ENCODE measurements around the gene NFKBIE. TPM values are rescaled to one million over a fixed set of nuclear protein-coding genes. Genes with fewer than 3 reads are reported as not detected.

The NFKBIE gene
- total RNA-seq, 1 experiment from 2014 or later = 7.4 TPM

GRCh38 chr6:44234101-44235025 lies 31.0 kb downstream of the NFKBIE start:
- POLR2A ChIA-PET (ENCODE audit: unreplicated experiment) = no interaction called here
- intact Hi-C loops (cut with micrococcal nuclease) = loop anchor here (1.0 to 5.0 kb wide), 3 partner anchors 62 to 137 kb away; no protein-coding TSS in a partner anchor

GRCh38 chr6:44233567-44234100 lies 31.7 kb downstream of the NFKBIE start:
- H3K27ac ChIP-seq (ENCODE audit: low read length) = no peak overlapping the region

More at GRCh38 chr6:44234101-44235025, 31.0 kb downstream of the NFKBIE start:
- CTCF ChIA-PET = interaction anchor here (0.6 to 1.2 kb wide), 3 partner anchors 10 to 145 kb away, joined by 3 to 9 read pairs (median 5); no protein-coding TSS in a partner anchor
- Histone ChIP-seq H3K4me2 (ENCODE audit: low read length) (no peak overlapping the region), H3K9me3 (ENCODE audit: low read length) (no peaks in the 10 kb centered on the region), H3K27me3 (ENCODE audit: low read length) (no peaks in the 10 kb centered on the region), H3K36me3 (ENCODE audit: low read depth, low read length) (peaks cover 17% of the 10 kb centered on the region), H3F3A (ENCODE audit: low read length, unreplicated experiment) (peaks cover 3% of the 10 kb centered on the region), H3K79me2 (ENCODE audit: low read length) (no peaks in the 10 kb centered on the region), H2AFZ (ENCODE audit: low read length) (no peak overlapping the region), H3K9me2 (replicated peaks; ENCODE audit: low read length) (no peaks in the 10 kb centered on the region), H3K27ac (ENCODE audit: low read length) (no peak overlapping the region), H3K9ac (ENCODE audit: low read length) (no peak overlapping the region), H3K4me3 (ENCODE audit: low read length) (no peak overlapping the region), H4K20me1 (ENCODE audit: low read length) (no peaks in the 10 kb centered on the region), H3K4me1 (ENCODE audit: insufficient read depth, low read length) (peaks cover 38% of the 10 kb centered on the region)
- ATAC-seq (0 out of 2 replicates have a peak, but pooled peaks have one; percentile 1), DNase-seq (peak; percentile 60)
- TF ChIP-seq EZH2 (IDR thresholded peaks at IDR 0.05; ENCODE audit: low read length, unreplicated experiment) (no peak), CTCF (conservative IDR thresholded peaks at IDR 0.05; ENCODE audit: low read depth, low read length) (peak; percentile 82)
- no TSS peak for BruUV-seq (replicated peaks)

More at GRCh38 chr6:44233567-44234100, 31.7 kb downstream of the NFKBIE start:
- ChIA-PET POLR2A (ENCODE audit: unreplicated experiment) (no interaction called here), CTCF (interaction anchor here (0.6 to 1.2 kb wide), 2 partner anchors 9 to 146 kb away, joined by 3 to 5 read pairs; no protein-coding TSS in a partner anchor)
- Histone ChIP-seq H3K4me2 (ENCODE audit: low read length) (no peak overlapping the region), H4K20me1 (ENCODE audit: low read length) (no peaks in the 10 kb centered on the region), H3K9me2 (replicated peaks; ENCODE audit: low read length) (no peaks in the 10 kb centered on the region), H3K4me3 (ENCODE audit: low read length) (no peak overlapping the region), H3K36me3 (ENCODE audit: low read depth, low read length) (peaks cover 17% of the 10 kb centered on the region), H3F3A (ENCODE audit: low read length, unreplicated experiment) (no peaks in the 10 kb centered on the region), H3K79me2 (ENCODE audit: low read length) (no peaks in the 10 kb centered on the region), H3K4me1 (ENCODE audit: insufficient read depth, low read length) (peaks cover 31% of the 10 kb centered on the region), H3K9me3 (ENCODE audit: low read length) (no peaks in the 10 kb centered on the region), H2AFZ (ENCODE audit: low read length) (no peak overlapping the region), H3K27me3 (ENCODE audit: low read length) (no peaks in the 10 kb centered on the region), H3K9ac (ENCODE audit: low read length) (no peak overlapping the region)
- intact Hi-C loops (cut with micrococcal nuclease) = loop anchor here (1.0 kb wide), 1 partner anchor 61 kb away; no protein-coding TSS in a partner anchor
- no peak for DNase-seq
- no peak for ATAC-seq
- no TSS peak for BruUV-seq (replicated peaks)
- TF ChIP-seq CTCF (conservative IDR thresholded peaks at IDR 0.05; ENCODE audit: low read depth, low read length) = no peak
- no peak for TF ChIP-seq EZH2phosphoT487 (IDR thresholded peaks at IDR 0.05; ENCODE audit: borderline replicate concordance, low read length)
- TF ChIP-seq EZH2 (IDR thresholded peaks at IDR 0.05; ENCODE audit: low read length, unreplicated experiment) = no peak
